ENCODE results near the gene RBCK1.

DNA sequence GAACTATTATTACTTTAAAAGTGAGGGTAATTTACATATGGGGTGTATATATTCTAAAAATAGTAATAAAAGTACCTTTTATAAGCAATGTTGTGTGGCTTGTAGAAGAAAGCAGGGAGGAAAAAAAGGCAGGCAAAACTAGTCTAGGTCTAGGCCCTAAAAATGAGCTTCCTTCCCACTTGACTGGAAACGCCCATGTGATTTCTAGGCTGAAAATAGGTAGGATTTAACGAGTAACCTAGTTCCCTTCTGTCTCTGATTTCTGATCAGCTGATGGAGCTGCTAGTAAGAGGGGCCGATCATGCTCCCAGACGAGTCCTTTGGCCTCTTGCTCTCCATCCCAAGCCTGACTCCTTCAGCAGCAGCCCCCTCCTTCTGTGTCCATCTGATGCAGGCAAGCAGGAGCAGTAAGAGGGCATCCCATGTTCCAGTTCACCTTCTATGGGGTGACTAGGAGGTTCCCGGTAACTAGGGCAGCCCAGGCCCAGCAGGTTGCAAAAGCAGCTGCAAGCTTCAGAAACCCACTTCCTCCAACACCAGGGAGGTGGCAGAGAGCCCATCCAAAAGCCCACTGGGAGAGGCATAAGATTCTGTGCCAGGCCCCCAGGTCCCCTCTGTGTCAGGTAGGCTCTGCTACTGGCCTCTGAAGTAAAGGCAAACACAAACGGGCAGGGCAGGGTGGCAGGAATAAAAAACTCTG, 29.8 kb downstream of the RBCK1 start:
- TF ChIP-seq CTCF (IDR thresholded peaks at IDR 0.05; ENCODE audit: borderline replicate concordance, extremely low read depth, low read length, poor library complexity, severe bottlenecking) (no peak), EZH2 (IDR thresholded peaks at IDR 0.05; ENCODE audit: borderline replicate concordance, low read depth, low read length, severe bottlenecking) (no peak)

Data from DND-41 (cell line).